Measurements from ENCODE around the gene ECE1. TPM values are rescaled to one million over a fixed set of nuclear protein-coding genes. Genes with fewer than 3 reads are reported as not detected.

Gene ECE1
- total RNA-seq, 1 experiment from 2014 or later = 192 TPM

GRCh38 chr1:21219674-21220073 lies 70.6 kb downstream of the ECE1 start:
- no peaks in the 10 kb centered on the region for H3K27me3 ChIP-seq (ENCODE audit: control insufficient read depth, insufficient read depth, low read length)
- H3K9me3 ChIP-seq (ENCODE audit: control insufficient read depth, insufficient read depth, low read depth, low read length) = no peaks in the 10 kb centered on the region
- no peaks in the 10 kb centered on the region for H3K4me1 ChIP-seq (ENCODE audit: control insufficient read depth, insufficient read depth, low read length)
- DNase-seq (ENCODE audit: low read depth, low spot score) = no peak
- ChIA-PET CTCF (no interaction called here), POLR2A (no interaction called here)
- H3K4me3 ChIP-seq (ENCODE audit: low read depth in 2 of 2, low read length in 2 of 2) = no peak overlapping the region
- in situ Hi-C loops (cut with HindIII; ENCODE audit: low pct_unique_long_range_greater_than_20kb, low sequenced_read_pairs) (no loop called here), intact Hi-C loops (cut with micrococcal nuclease; ENCODE audit: unreplicated experiment) (no loop called here)
- no peak for ATAC-seq
- H3K36me3 ChIP-seq (ENCODE audit: control insufficient read depth, insufficient read depth, low read length) = no peaks in the 10 kb centered on the region
- BruUV-seq (replicated peaks) = no TSS peak
- TF ChIP-seq, protein P1, sequence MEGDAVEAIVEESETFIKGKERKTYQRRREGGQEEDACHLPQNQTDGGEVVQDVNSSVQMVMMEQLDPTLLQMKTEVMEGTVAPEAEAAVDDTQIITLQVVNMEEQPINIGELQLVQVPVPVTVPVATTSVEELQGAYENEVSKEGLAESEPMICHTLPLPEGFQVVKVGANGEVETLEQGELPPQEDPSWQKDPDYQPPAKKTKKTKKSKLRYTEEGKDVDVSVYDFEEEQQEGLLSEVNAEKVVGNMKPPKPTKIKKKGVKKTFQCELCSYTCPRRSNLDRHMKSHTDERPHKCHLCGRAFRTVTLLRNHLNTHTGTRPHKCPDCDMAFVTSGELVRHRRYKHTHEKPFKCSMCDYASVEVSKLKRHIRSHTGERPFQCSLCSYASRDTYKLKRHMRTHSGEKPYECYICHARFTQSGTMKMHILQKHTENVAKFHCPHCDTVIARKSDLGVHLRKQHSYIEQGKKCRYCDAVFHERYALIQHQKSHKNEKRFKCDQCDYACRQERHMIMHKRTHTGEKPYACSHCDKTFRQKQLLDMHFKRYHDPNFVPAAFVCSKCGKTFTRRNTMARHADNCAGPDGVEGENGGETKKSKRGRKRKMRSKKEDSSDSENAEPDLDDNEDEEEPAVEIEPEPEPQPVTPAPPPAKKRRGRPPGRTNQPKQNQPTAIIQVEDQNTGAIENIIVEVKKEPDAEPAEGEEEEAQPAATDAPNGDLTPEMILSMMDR (IDR thresholded peaks at IDR 0.05) = no peak
- TF ChIP-seq, protein P2, sequence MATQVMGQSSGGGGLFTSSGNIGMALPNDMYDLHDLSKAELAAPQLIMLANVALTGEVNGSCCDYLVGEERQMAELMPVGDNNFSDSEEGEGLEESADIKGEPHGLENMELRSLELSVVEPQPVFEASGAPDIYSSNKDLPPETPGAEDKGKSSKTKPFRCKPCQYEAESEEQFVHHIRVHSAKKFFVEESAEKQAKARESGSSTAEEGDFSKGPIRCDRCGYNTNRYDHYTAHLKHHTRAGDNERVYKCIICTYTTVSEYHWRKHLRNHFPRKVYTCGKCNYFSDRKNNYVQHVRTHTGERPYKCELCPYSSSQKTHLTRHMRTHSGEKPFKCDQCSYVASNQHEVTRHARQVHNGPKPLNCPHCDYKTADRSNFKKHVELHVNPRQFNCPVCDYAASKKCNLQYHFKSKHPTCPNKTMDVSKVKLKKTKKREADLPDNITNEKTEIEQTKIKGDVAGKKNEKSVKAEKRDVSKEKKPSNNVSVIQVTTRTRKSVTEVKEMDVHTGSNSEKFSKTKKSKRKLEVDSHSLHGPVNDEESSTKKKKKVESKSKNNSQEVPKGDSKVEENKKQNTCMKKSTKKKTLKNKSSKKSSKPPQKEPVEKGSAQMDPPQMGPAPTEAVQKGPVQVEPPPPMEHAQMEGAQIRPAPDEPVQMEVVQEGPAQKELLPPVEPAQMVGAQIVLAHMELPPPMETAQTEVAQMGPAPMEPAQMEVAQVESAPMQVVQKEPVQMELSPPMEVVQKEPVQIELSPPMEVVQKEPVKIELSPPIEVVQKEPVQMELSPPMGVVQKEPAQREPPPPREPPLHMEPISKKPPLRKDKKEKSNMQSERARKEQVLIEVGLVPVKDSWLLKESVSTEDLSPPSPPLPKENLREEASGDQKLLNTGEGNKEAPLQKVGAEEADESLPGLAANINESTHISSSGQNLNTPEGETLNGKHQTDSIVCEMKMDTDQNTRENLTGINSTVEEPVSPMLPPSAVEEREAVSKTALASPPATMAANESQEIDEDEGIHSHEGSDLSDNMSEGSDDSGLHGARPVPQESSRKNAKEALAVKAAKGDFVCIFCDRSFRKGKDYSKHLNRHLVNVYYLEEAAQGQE (IDR thresholded peaks at IDR 0.05; ENCODE audit: insufficient read depth in 1 of 2, low read depth in 2 of 2, low read length in 1 of 2) = no peak
- TF ChIP-seq POLR2AphosphoS5 (IDR thresholded peaks at IDR 0.05; ENCODE audit: low read depth, low read length) (no peak), TCF7L2 (IDR thresholded peaks at IDR 0.05; ENCODE audit: low read depth, low read length) (no peak), SIN3A (IDR thresholded peaks at IDR 0.05; ENCODE audit: borderline replicate concordance, insufficient read depth, low read depth, low read length) (no peak)
- H3K27ac ChIP-seq (ENCODE audit: low read length) = no peak overlapping the region

GRCh38 chr1:21217812-21218596 lies 72.3 kb downstream of the ECE1 start:
- no peak overlapping the region for H3K4me3 ChIP-seq (ENCODE audit: low read depth in 2 of 2, low read length in 2 of 2)
- POLR2A ChIA-PET = no interaction called here

More at GRCh38 chr1:21217812-21218596, 72.3 kb downstream of the ECE1 start:
- DNase-seq (ENCODE audit: low read depth, low spot score) (no peak), ATAC-seq (peak; percentile 67)
- no peak for TF ChIP-seq POLR2AphosphoS5 (IDR thresholded peaks at IDR 0.05; ENCODE audit: low read depth, low read length)
- no peak for TF ChIP-seq TCF7L2 (IDR thresholded peaks at IDR 0.05; ENCODE audit: low read depth, low read length)
- TF ChIP-seq SIN3A (IDR thresholded peaks at IDR 0.05; ENCODE audit: borderline replicate concordance, insufficient read depth, low read depth, low read length) = no peak
- TF ChIP-seq, protein P2 (IDR thresholded peaks at IDR 0.05; ENCODE audit: insufficient read depth in 1 of 2, low read depth in 2 of 2, low read length in 1 of 2) = no peak
- TF ChIP-seq, protein P1 (IDR thresholded peaks at IDR 0.05) = no peak; the same call in 1 of the 2 replicates
- no peak overlapping the region for H3K27ac ChIP-seq (ENCODE audit: low read length)
- CTCF ChIA-PET = interaction anchor here (0.6 to 0.8 kb wide), 3 partner anchors 17 to 148 kb away, joined by 3 to 9 read pairs (median 4); no protein-coding TSS in a partner anchor
- no peaks in the 10 kb centered on the region for H3K27me3 ChIP-seq (ENCODE audit: control insufficient read depth, insufficient read depth, low read length)
- H3K4me1 ChIP-seq (ENCODE audit: control insufficient read depth, insufficient read depth, low read length) = no peaks in the 10 kb centered on the region
- in situ Hi-C loops (cut with HindIII; ENCODE audit: low pct_unique_long_range_greater_than_20kb, low sequenced_read_pairs) (no loop called here), intact Hi-C loops (cut with micrococcal nuclease; ENCODE audit: unreplicated experiment) (no loop called here)
- BruUV-seq (replicated peaks) = no TSS peak
- no peaks in the 10 kb centered on the region for H3K36me3 ChIP-seq (ENCODE audit: control insufficient read depth, insufficient read depth, low read length)
- no peaks in the 10 kb centered on the region for H3K9me3 ChIP-seq (ENCODE audit: control insufficient read depth, insufficient read depth, low read depth, low read length)
